Osteocyte (in vitro differentiated cells): ENCODE results near the gene CDC34. TPM values are rescaled to one million over a fixed set of nuclear protein-coding genes. Genes with fewer than 3 reads are reported as not detected.
"Not testable (repeated sequence)": the region's sequence is repeated elsewhere in the genome, so short reads cannot be mapped to it uniquely, and the experiment has no call there.

Experiments used
- DNase-seq: peaks from one replicate; pipeline ENCODE4 v3.0.0; 2021; ENCODE audit warnings: mixed read lengths; ENCODE audit not compliant: unreplicated experiment; ENCODE audit errors: extremely low spot score
- H3K27ac Mint-ChIP-seq: one replicate; pipeline ENCODE4 v1.8.0; 2021; ENCODE audit warnings: mild to moderate bottlenecking, mixed read lengths; ENCODE audit not compliant: unreplicated experiment
- H3K27me3 Mint-ChIP-seq: one replicate; pipeline ENCODE4 v1.8.0; 2021; ENCODE audit warnings: mixed read lengths; ENCODE audit not compliant: unreplicated experiment
- H3K36me3 Mint-ChIP-seq: one replicate; pipeline ENCODE4 v1.8.0; 2021; ENCODE audit warnings: mixed read lengths; ENCODE audit not compliant: unreplicated experiment
- H3K4me1 Mint-ChIP-seq: one replicate; pipeline ENCODE4 v1.8.0; 2021; ENCODE audit warnings: mixed read lengths; ENCODE audit not compliant: unreplicated experiment
- H3K4me3 Mint-ChIP-seq: one replicate; pipeline ENCODE4 v1.8.0; 2021; ENCODE audit warnings: mild to moderate bottlenecking, moderate library complexity, mixed read lengths; ENCODE audit not compliant: unreplicated experiment
- H3K9me3 Mint-ChIP-seq: one replicate; pipeline ENCODE4 v1.8.0; 2021; ENCODE audit warnings: mixed read lengths; ENCODE audit not compliant: unreplicated experiment
- total RNA-seq: library from RNA; stranded (reverse); gene quantifications from 2 replicates; pipeline ENCODE4 v1.2.1, GENCODE V29; 2021
- TF ChIP-seq, protein P1 (sequence below): fragments of 200-600 bp; sonication (generic); IDR thresholded peaks from 2 replicates; pipeline ENCODE4 v1.5.0; 2021; ENCODE audit warnings: antibody characterized with exemption, mild to moderate bottlenecking, moderate library complexity

CDC34 gene
- total RNA-seq, 1 donor from 2014 or later, result 65.3 TPM

- Mint-ChIP-seq H3K4me1 (peaks cover 30% of the 10 kb centered on the region), H3K9me3 (no peaks in the 10 kb centered on the region), H3K36me3 (peaks cover 6% of the 10 kb centered on the region), H3K4me3 (no peak overlapping the region), H3K27me3 (no peaks in the 10 kb centered on the region), H3K27ac (no peak overlapping the region)
- TF ChIP-seq, protein P1, sequence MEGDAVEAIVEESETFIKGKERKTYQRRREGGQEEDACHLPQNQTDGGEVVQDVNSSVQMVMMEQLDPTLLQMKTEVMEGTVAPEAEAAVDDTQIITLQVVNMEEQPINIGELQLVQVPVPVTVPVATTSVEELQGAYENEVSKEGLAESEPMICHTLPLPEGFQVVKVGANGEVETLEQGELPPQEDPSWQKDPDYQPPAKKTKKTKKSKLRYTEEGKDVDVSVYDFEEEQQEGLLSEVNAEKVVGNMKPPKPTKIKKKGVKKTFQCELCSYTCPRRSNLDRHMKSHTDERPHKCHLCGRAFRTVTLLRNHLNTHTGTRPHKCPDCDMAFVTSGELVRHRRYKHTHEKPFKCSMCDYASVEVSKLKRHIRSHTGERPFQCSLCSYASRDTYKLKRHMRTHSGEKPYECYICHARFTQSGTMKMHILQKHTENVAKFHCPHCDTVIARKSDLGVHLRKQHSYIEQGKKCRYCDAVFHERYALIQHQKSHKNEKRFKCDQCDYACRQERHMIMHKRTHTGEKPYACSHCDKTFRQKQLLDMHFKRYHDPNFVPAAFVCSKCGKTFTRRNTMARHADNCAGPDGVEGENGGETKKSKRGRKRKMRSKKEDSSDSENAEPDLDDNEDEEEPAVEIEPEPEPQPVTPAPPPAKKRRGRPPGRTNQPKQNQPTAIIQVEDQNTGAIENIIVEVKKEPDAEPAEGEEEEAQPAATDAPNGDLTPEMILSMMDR, result peak; percentile 94
- DNase-seq, result no peak
These were observed 52.9 kb downstream of the CDC34 start for GRCh38 chr19:584240-585001.

DNA sequence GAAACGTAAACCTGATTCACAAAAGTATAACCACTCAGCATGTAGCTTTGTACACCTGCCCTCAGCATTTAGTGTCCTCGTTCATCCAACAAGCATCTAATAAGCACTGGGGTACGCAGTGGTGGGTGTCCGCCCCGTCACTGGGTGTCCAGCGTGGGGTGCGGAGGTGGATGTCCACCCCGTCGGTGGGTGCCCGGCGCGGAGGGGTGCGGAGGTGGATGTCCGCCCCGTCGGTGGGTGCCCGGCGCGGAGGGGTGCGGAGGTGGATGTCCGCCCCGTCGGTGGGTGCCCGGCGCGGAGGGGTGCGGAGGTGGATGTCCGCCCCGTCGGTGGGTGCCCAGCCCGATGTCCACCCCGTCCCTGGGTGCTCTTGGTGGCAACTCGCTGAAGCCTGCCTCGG is 53.6 kb downstream of the CDC34 start:
- not testable (repeated sequence) for H3K27me3 Mint-ChIP-seq, H3K4me3 Mint-ChIP-seq, DNase-seq, H3K36me3 Mint-ChIP-seq, H3K9me3 Mint-ChIP-seq, H3K27ac Mint-ChIP-seq
- H3K4me1 Mint-ChIP-seq, result peaks cover 30% of the 10 kb centered on the region

GRCh38 chr19:585551-586110 is 54.1 kb downstream of the CDC34 start:
- no peak overlapping the region for H3K4me3 Mint-ChIP-seq
- no peak overlapping the region for H3K27ac Mint-ChIP-seq
- H3K36me3 Mint-ChIP-seq, result peaks cover 6% of the 10 kb centered on the region
- TF ChIP-seq, protein P1, result no peak
- no peak for DNase-seq
- peaks cover 31% of the 10 kb centered on the region for H3K4me1 Mint-ChIP-seq
- no peaks in the 10 kb centered on the region for H3K9me3 Mint-ChIP-seq
- no peaks in the 10 kb centered on the region for H3K27me3 Mint-ChIP-seq

DNA sequence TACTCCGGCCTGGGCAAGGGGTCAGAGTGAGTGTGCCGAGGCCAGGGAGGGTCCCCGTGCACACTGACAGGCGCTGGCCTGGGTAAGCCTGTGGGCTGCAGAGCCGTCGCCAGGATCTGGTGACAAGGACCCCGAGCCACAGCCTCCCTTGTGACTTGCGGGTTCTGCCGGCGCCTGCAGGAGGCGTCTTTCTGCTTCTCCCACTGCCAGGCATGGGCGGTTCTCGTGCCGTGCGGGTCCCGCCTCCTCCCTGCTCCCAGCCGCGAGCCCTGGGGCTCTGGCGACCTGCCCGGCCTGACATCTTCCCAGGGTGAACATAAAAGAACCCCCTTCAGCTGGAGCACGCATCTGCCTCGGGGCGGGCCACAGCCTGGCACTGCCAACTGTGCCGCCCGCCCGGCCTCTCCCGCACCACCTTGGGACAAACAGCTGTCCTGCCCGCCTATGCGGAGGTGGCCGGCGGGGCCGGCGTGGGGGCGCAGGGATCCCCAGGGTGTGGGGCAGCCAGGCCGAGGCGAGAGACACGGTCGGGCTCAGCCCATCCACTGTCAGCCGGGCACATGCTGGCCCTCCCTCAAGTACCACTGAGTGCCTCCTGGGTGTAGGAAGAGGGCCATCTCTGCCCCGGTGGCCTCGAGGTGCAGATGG is 56.7 kb downstream of the CDC34 start:
- DNase-seq, result peak; percentile 98
- Mint-ChIP-seq H3K27me3 (peaks cover 4% of the 10 kb centered on the region), H3K4me3 (peak overlapping the region; percentile 52), H3K27ac (peak overlapping the region; percentile 50), H3K36me3 (no peaks in the 10 kb centered on the region), H3K9me3 (no peaks in the 10 kb centered on the region), H3K4me1 (peaks cover 36% of the 10 kb centered on the region)
- TF ChIP-seq, protein P1, result peak; percentile 80

- no peak for DNase-seq
- Mint-ChIP-seq H3K4me1 (peaks cover 32% of the 10 kb centered on the region), H3K27me3 (peaks cover 4% of the 10 kb centered on the region), H3K27ac (no peak overlapping the region), H3K4me3 (peak overlapping the region; percentile 63), H3K9me3 (no peaks in the 10 kb centered on the region), H3K36me3 (no peaks in the 10 kb centered on the region)
- TF ChIP-seq, protein P1, result no peak
These were observed 57.5 kb downstream of the CDC34 start for GRCh38 chr19:588741-589692.
